IMR-90 (cell line): ENCODE measurements around the gene TSC22D3. TPM values are rescaled to one million over a fixed set of nuclear protein-coding genes. Genes with fewer than 3 reads are reported as not detected.

Experiments
- ATAC-seq: fragments of 200-7000 bp; cut with Tn5 transposase; 2 replicates; pipeline ENCODE4 v1.9.1; 2020; ENCODE audit warnings: low read depth, mild to moderate bottlenecking, moderate library complexity
- BruUV-seq: library from RNA; stranded (reverse); fragments of 400-500 nt; replicated peaks from 2 replicates; lab custom pipeline; 2021; lab: Mats Ljungman, UMichigan
- CTCF ChIA-PET: fragments of 300-600 bp; formaldehyde crosslinking; extraction: SDS; loops from one replicate; lab custom pipeline; 2021; ENCODE audit warnings: antibody characterized with exemption; lab: Yijun Ruan, JAX
- POLR2A ChIA-PET: fragments of 300-600 bp; sonication (Branson Sonifier 250); formaldehyde crosslinking; loops from one replicate; lab custom pipeline; 2022; ENCODE audit warnings: antibody characterized with exemption; ENCODE audit not compliant: unreplicated experiment; lab: Charles Lee
- DNase-seq: peaks from one replicate; pipeline ENCODE4 v3.0.0; 2013
- H2AFZ ChIP-seq: replicated peaks from 2 replicates; pipeline ENCODE3; 2013; ENCODE audit warnings: low read length, mild to moderate bottlenecking; ENCODE audit not compliant: poor library complexity
- H2AK5ac ChIP-seq: 2 replicates; pipeline ENCODE4 v1.6.1; 2013; ENCODE audit warnings: low read depth, low read length, inconsistent platforms
- H2AK9ac ChIP-seq: replicated peaks from 2 replicates; pipeline ENCODE3; 2013; ENCODE audit warnings: mild to moderate bottlenecking, low read depth, low read length, moderate library complexity; ENCODE audit not compliant: poor library complexity
- H2BK120ac ChIP-seq: 2 replicates; pipeline ENCODE4 v1.6.1; 2013; ENCODE audit warnings: low read depth, low read length, inconsistent platforms
- H2BK15ac ChIP-seq: 3 replicates; pipeline ENCODE4 v1.6.1; 2013; ENCODE audit warnings: low read depth, low read length, inconsistent platforms
- H2BK20ac ChIP-seq: 2 replicates; pipeline ENCODE4 v1.6.1; 2013; ENCODE audit warnings: low read depth, mild to moderate bottlenecking, inconsistent platforms, low read length, moderate library complexity
- H2BK5ac ChIP-seq: 2 replicates; pipeline ENCODE4 v1.6.1; 2013; ENCODE audit warnings: mild to moderate bottlenecking, low read depth, low read length, inconsistent platforms; ENCODE audit not compliant: poor library complexity, severe bottlenecking
- H3K14ac ChIP-seq: replicated peaks from 2 replicates; pipeline ENCODE4 v1.6.1; 2013; ENCODE audit warnings: low read depth, low read length, inconsistent platforms
- H3K18ac ChIP-seq: 2 replicates; pipeline ENCODE4 v1.6.1; 2013; ENCODE audit warnings: low read depth, low read length, control low read depth
- H3K23ac ChIP-seq: 2 replicates; pipeline ENCODE4 v1.6.1; 2013; ENCODE audit warnings: low read depth, low read length, inconsistent platforms
- H3K27ac ChIP-seq: 2 replicates; pipeline ENCODE4 v1.5.1; 2013; ENCODE audit warnings: mild to moderate bottlenecking, control low read depth, low read length; ENCODE audit not compliant: insufficient read depth
- H3K27me3 ChIP-seq: 2 replicates; pipeline ENCODE4 v1.6.1; 2013; ENCODE audit warnings: low read length; ENCODE audit not compliant: control insufficient read depth, insufficient read depth
- H3K36me3 ChIP-seq: 2 replicates; pipeline ENCODE4 v1.6.1; 2013; ENCODE audit warnings: low read length, mixed read lengths; ENCODE audit not compliant: control insufficient read depth, insufficient read depth
- H3K4ac ChIP-seq: 2 replicates; pipeline ENCODE4 v1.6.1; 2013; ENCODE audit warnings: low read depth, low read length, inconsistent platforms
- H3K4me1 ChIP-seq: 2 replicates; pipeline ENCODE4 v1.6.1; 2013; ENCODE audit warnings: low read length, mixed read lengths; ENCODE audit not compliant: control insufficient read depth, insufficient read depth
- H3K4me2 ChIP-seq: 2 replicates; pipeline ENCODE4 v1.6.1; 2013; ENCODE audit warnings: low read depth, mild to moderate bottlenecking, control low read depth, low read length, moderate library complexity
- H3K4me3 ChIP-seq: 2 replicates; pipeline ENCODE4 v1.5.1; 2013; ENCODE audit warnings: low read depth, mild to moderate bottlenecking, control low read depth, low read length, moderate library complexity; ENCODE audit not compliant: insufficient read depth
- H3K56ac ChIP-seq: 2 replicates; pipeline ENCODE4 v1.6.1; 2013; ENCODE audit warnings: low read length, inconsistent platforms; ENCODE audit not compliant: insufficient read depth; ENCODE audit errors: extremely low read depth
- H3K79me1 ChIP-seq, 2 experiments: 2 replicates each; pipeline ENCODE4 v1.6.1; 2013; ENCODE audit warnings: low read length in 2 of 2, inconsistent platforms in 1 of 2, low read depth in 1 of 2
- H3K9ac ChIP-seq: 2 replicates; pipeline ENCODE4 v1.6.1; 2013; ENCODE audit warnings: low read depth, low read length, control low read depth
- H3K9me1 ChIP-seq: 2 replicates; pipeline ENCODE4 v1.6.1; 2013; ENCODE audit warnings: low read length, inconsistent platforms; ENCODE audit not compliant: insufficient read depth
- H3K9me3 ChIP-seq: 2 replicates; pipeline ENCODE4 v1.6.1; 2013; ENCODE audit warnings: low read length; ENCODE audit not compliant: control insufficient read depth, insufficient read depth
- H4K20me1 ChIP-seq: 2 replicates; pipeline ENCODE4 v1.6.1; 2013; ENCODE audit warnings: low read length, inconsistent platforms; ENCODE audit not compliant: insufficient read depth
- H4K5ac ChIP-seq: 2 replicates; pipeline ENCODE4 v1.6.1; 2013; ENCODE audit warnings: mild to moderate bottlenecking, low read depth, low read length, control low read depth
- H4K8ac ChIP-seq, 2 experiments: 2 replicates each; pipeline ENCODE4 v1.6.1; 2013; ENCODE audit warnings: low read depth in 2 of 2, low read length in 2 of 2, control low read depth in 1 of 2, inconsistent platforms in 1 of 2
- H4K91ac ChIP-seq: 2 replicates; pipeline ENCODE4 v1.6.1; 2013; ENCODE audit warnings: low read depth, low read length, inconsistent platforms; ENCODE audit not compliant: insufficient read depth
- BHLHE40 ChIP-seq: fragments of 150-350 bp; IDR thresholded peaks from 2 replicates; pipeline ENCODE4 v1.6.1; 2016; ENCODE audit warnings: mild to moderate bottlenecking, low read depth, low read length
- CEBPB ChIP-seq: IDR thresholded peaks from 2 replicates; pipeline ENCODE4 v1.6.1; 2012; ENCODE audit warnings: low read depth, low read length, improper control_type of control experiment
- CHD1 ChIP-seq: IDR thresholded peaks from 2 replicates; pipeline ENCODE4 v1.6.1; 2012; ENCODE audit warnings: low read depth, low read length, improper control_type of control experiment
- CTCF ChIP-seq: conservative IDR thresholded peaks from 2 replicates; pipeline ENCODE4 v1.5.1; 2012; ENCODE audit warnings: mild to moderate bottlenecking, low read depth, low read length, improper control_type of control experiment
- ELK1 ChIP-seq: fragments of 150-350 bp; IDR thresholded peaks from 2 replicates; pipeline ENCODE4 v1.6.1; 2016; ENCODE audit warnings: low read depth, mild to moderate bottlenecking, low read length, moderate library complexity, borderline replicate concordance
- FOS ChIP-seq: fragments of 150-350 bp; IDR thresholded peaks from 2 replicates; pipeline ENCODE4 v1.6.1; 2016; ENCODE audit warnings: low read depth, low read length
- MAFK ChIP-seq: IDR thresholded peaks from 2 replicates; pipeline ENCODE4 v1.6.1; 2012; ENCODE audit warnings: low read depth, low read length, improper control_type of control experiment
- MAZ ChIP-seq: IDR thresholded peaks from 2 replicates; pipeline ENCODE4 v1.6.1; 2012; ENCODE audit warnings: low read depth, mild to moderate bottlenecking, low read length, improper control_type of control experiment, moderate library complexity, borderline replicate concordance
- MXI1 ChIP-seq: IDR thresholded peaks from 2 replicates; pipeline ENCODE4 v1.6.1; 2012; ENCODE audit warnings: low read depth, mild to moderate bottlenecking, low read length, moderate library complexity, borderline replicate concordance
- NFE2L2 ChIP-seq: fragments of 150-350 bp; IDR thresholded peaks from 2 replicates; pipeline ENCODE4 v1.6.1; 2016; ENCODE audit warnings: low read depth, mild to moderate bottlenecking, low read length
- POLR2A ChIP-seq: IDR thresholded peaks from 2 replicates; pipeline ENCODE4 v1.6.1; 2012; ENCODE audit warnings: mild to moderate bottlenecking, low read depth, low read length
- RAD21 ChIP-seq: IDR thresholded peaks from 2 replicates; pipeline ENCODE4 v1.6.1; 2012; ENCODE audit warnings: low read length, improper control_type of control experiment
- RCOR1 ChIP-seq: IDR thresholded peaks from 2 replicates; pipeline ENCODE4 v1.6.1; 2012; ENCODE audit warnings: mild to moderate bottlenecking, low read length, improper control_type of control experiment; ENCODE audit not compliant: insufficient replicate concordance
- RFX5 ChIP-seq: IDR thresholded peaks from 2 replicates; pipeline ENCODE4 v1.8.0; 2012; ENCODE audit warnings: low read depth, mild to moderate bottlenecking, low read length, moderate library complexity
- SMC3 ChIP-seq: fragments of 150-350 bp; IDR thresholded peaks from 2 replicates; pipeline ENCODE4 v1.6.1; 2016; ENCODE audit warnings: low read depth, mild to moderate bottlenecking, antibody characterized with exemption, low read length, moderate library complexity
- USF2 ChIP-seq: fragments of 150-350 bp; IDR thresholded peaks from 2 replicates; pipeline ENCODE4 v1.6.1; 2017; ENCODE audit warnings: mild to moderate bottlenecking, antibody characterized with exemption, low read length, low read depth
- WGBS, 2 experiments: methylation state at CpG; one replicate each; pipeline versions ENCODE4 v1.1.5 to v1.1.7; 2013; ENCODE audit warnings: missing lambda C conversion rate in 2 of 2; ENCODE audit not compliant: insufficient read length in 1 of 2; ENCODE audit errors: extremely low coverage in 2 of 2; 5-methylcytosine and 5-hydroxymethylcytosine counted together
- dilution Hi-C: fragments of 300-500 bp; cut with HindIII; formaldehyde crosslinking; loops from one replicate; pipeline ENCODE4 v1.14.3; 2018; ENCODE audit warnings: low sequenced_read_pairs; ENCODE audit not compliant: unreplicated experiment
- in situ Hi-C: fragments of 300-500 bp; cut with MboI; formaldehyde crosslinking; loops from 3 replicates; pipeline ENCODE4 v1.14.3; 2019; ENCODE audit warnings: low sequenced_read_pairs, inconsistent platforms, mixed read lengths
- intact Hi-C: fragments of 100-400 bp; cut with micrococcal nuclease; formaldehyde crosslinking; loops from 2 replicates; pipeline ENCODE4 v1.10.0; 2022
- polyA plus RNA-seq, 3 experiments: library from polyadenylated mRNA; depleted of rRNA; stranded (reverse); fragments of >200 nt; gene quantifications; 2 replicates each; pipeline ENCODE4 v1.2.3, GENCODE V29; 2012; ENCODE audit warnings: low replicate concordance in 1 of 3
- total RNA-seq: library from RNA; depleted of rRNA; stranded (reverse); fragments of >200 nt; gene quantifications from 2 replicates; pipeline ENCODE4 v1.2.3, GENCODE V29; 2012

Gene TSC22D3
- total and polyA plus RNA-seq, 2 of the 4 experiments (the other 2 are of a cell fraction), result 9.9 to 14.0 TPM

- ATAC-seq, result no peak
- dilution Hi-C loops, result no loop called here
- H3K18ac ChIP-seq, result no peak overlapping the region
- no peak overlapping the region for H4K91ac ChIP-seq
- H3K4me2 ChIP-seq, result no peak overlapping the region
- H3K23ac ChIP-seq, result no peak overlapping the region
- CTCF ChIA-PET, result interaction anchor here (0.7 to 2.0 kb wide), 4 partner anchors 10 to 681 kb away, joined by 3 to 8 read pairs (median 4); no protein-coding TSS in a partner anchor
- H3K27ac ChIP-seq, result no peak overlapping the region
- no peak overlapping the region for H4K8ac ChIP-seq
- H3K4ac ChIP-seq, result no peak overlapping the region
- H3K27me3 ChIP-seq, result peaks cover 11% of the 10 kb centered on the region; the same call in 1 of the 2 replicates
- TF ChIP-seq CHD1 (no peak), CEBPB (no peak), USF2 (no peak), NFE2L2 (no peak), ELK1 (no peak), RAD21 (no peak), RCOR1 (no peak), RFX5 (no peak), SMC3 (no peak), CTCF (no peak), MAFK (no peak), FOS (no peak), MAZ (no peak), MXI1 (no peak), POLR2A (no peak), BHLHE40 (no peak)
- H2BK20ac ChIP-seq, result no peak overlapping the region
- no peak overlapping the region for H3K56ac ChIP-seq
- no peak overlapping the region for H4K5ac ChIP-seq
- H3K36me3 ChIP-seq, result no peaks in the 10 kb centered on the region
- POLR2A ChIA-PET, result no interaction called here
- H3K4me3 ChIP-seq, result no peak overlapping the region
- no peak overlapping the region for H2AFZ ChIP-seq
- no peak overlapping the region for H3K9ac ChIP-seq
- H3K4me1 ChIP-seq, result 0 out of 2 replicates have a peak, but pooled peaks cover 1% of the 10 kb centered on the region
- H3K79me1 ChIP-seq, result no peaks in the 10 kb centered on the region
- in situ Hi-C loops, result no loop called here
- WGBS, 2 experiments, result 84% methylated on average over 3 of the region's 6 CpGs; no CpG with 5 or more reads in 1 of the 2 experiments
- no peaks in the 10 kb centered on the region for H3K9me3 ChIP-seq
- no peaks in the 10 kb centered on the region for H4K20me1 ChIP-seq
- no peak overlapping the region for H2BK15ac ChIP-seq
- no peak overlapping the region for H2BK120ac ChIP-seq
- no peak overlapping the region for H2AK9ac ChIP-seq
- no peak overlapping the region for H2BK5ac ChIP-seq
- no peak for DNase-seq
- no peaks in the 10 kb centered on the region for H3K9me1 ChIP-seq
- intact Hi-C loops, result no loop called here
- H2AK5ac ChIP-seq, result no peak overlapping the region
- H3K14ac ChIP-seq, result no peak overlapping the region
- no TSS peak for BruUV-seq
These were observed 102.2 kb downstream of the TSC22D3 start for GRCh38 chrX:107673431-107673830.
